GM12878 (cell line): ENCODE results near the gene NCOA4.

Source experiments
- NRF1 ChIP-seq: conservative IDR thresholded peaks from 2 replicates; pipeline ENCODE4 v1.6.1; 2011; ENCODE audit warnings: mild to moderate bottlenecking, low read depth, low read length, improper control_type of control experiment
- SIN3A ChIP-seq: IDR thresholded peaks from 2 replicates; pipeline ENCODE4 v1.6.1; 2012; ENCODE audit warnings: low read depth, low read length, improper control_type of control experiment
- SIX5 ChIP-seq: IDR thresholded peaks from 2 replicates; pipeline ENCODE4 v1.6.1; 2011; ENCODE audit warnings: mild to moderate bottlenecking, low read depth, low read length, moderate library complexity; ENCODE audit not compliant: severe bottlenecking
- ZNF274 ChIP-seq: IDR thresholded peaks from one replicate; pipeline ENCODE4 v1.8.0; 2011; ENCODE audit not compliant: insufficient read length, insufficient read depth
- TF ChIP-seq, protein P1 (sequence below), 3 experiments: IDR thresholded peaks in 2 of 3; conservative IDR thresholded peaks in 1 of 3; 2 replicates each; pipeline ENCODE4 v1.5.1; 2011; ENCODE audit warnings: low read depth in 3 of 3, low read length in 3 of 3, mild to moderate bottlenecking in 3 of 3, control low read depth in 2 of 3, moderate library complexity in 2 of 3, inconsistent platforms in 1 of 3, mixed read lengths in 1 of 3; ENCODE audit not compliant: control insufficient read depth in 2 of 3, insufficient read depth in 1 of 3; ENCODE audit errors: extremely low read depth in 1 of 3
- TF ChIP-seq, protein P2 (sequence below): IDR thresholded peaks from 2 replicates; pipeline ENCODE4 v1.6.1; 2011; ENCODE audit warnings: mild to moderate bottlenecking, low read depth, low read length, moderate library complexity; ENCODE audit not compliant: insufficient replicate concordance

DNA sequence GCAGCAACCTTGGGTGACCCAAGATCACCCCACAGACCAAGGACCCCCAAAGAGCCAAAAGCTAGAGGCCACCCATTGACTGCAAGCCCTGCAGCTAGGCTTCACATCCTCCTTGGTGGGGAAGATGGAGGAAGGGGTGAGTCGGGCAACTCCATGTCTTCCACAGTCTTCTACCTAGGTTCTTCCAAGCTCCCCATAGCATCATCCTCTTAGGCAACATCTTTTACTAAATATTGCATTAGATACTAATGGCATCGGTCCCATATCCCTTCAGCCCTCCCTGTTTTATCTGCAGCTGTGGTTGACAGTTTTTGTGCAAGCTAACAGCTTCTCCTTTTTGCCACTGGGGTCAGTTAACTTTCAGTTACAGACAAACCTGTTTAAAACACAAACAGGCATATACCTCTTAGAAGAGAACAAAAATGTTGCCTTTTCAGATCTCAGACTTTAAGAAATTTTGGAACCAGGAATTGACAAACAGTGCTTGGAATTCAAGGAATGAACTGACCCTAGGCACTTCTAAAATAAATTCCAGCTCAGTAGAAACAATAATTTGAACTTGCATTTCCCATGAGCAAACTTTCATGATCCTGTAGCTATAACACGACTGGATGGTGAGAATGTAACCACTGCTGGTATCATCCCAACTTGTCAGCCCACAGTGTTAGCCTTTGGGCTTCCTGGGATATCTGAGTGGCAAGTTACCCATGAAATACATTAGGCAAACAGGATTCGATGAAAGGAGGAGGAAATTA lies 49.6 kb upstream of the NCOA4 start:
- TF ChIP-seq, protein P1, sequence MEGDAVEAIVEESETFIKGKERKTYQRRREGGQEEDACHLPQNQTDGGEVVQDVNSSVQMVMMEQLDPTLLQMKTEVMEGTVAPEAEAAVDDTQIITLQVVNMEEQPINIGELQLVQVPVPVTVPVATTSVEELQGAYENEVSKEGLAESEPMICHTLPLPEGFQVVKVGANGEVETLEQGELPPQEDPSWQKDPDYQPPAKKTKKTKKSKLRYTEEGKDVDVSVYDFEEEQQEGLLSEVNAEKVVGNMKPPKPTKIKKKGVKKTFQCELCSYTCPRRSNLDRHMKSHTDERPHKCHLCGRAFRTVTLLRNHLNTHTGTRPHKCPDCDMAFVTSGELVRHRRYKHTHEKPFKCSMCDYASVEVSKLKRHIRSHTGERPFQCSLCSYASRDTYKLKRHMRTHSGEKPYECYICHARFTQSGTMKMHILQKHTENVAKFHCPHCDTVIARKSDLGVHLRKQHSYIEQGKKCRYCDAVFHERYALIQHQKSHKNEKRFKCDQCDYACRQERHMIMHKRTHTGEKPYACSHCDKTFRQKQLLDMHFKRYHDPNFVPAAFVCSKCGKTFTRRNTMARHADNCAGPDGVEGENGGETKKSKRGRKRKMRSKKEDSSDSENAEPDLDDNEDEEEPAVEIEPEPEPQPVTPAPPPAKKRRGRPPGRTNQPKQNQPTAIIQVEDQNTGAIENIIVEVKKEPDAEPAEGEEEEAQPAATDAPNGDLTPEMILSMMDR (IDR thresholded peaks at IDR 0.05 in 2 of 3, conservative IDR thresholded peaks at IDR 0.05 in 1 of 3; ENCODE audit: control insufficient read depth in 2 of 3, extremely low read depth in 1 of 3, insufficient read depth in 1 of 3, low read depth in 3 of 3, low read length in 3 of 3), result no peak
- no peak for TF ChIP-seq ZNF274
- TF ChIP-seq, protein P2, sequence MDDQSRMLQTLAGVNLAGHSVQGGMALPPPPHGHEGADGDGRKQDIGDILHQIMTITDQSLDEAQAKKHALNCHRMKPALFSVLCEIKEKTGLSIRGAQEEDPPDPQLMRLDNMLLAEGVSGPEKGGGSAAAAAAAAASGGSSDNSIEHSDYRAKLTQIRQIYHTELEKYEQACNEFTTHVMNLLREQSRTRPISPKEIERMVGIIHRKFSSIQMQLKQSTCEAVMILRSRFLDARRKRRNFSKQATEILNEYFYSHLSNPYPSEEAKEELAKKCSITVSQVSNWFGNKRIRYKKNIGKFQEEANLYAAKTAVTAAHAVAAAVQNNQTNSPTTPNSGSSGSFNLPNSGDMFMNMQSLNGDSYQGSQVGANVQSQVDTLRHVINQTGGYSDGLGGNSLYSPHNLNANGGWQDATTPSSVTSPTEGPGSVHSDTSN, result no peak
- TF ChIP-seq NRF1, result no peak
- TF ChIP-seq SIN3A, result no peak
- no peak for TF ChIP-seq SIX5
